ENCODE results near the gene FGFR3.
A peak's percentile ranks its signal among the peaks of the same experiment; 100 is the strongest.

FGFR3 gene

DNA sequence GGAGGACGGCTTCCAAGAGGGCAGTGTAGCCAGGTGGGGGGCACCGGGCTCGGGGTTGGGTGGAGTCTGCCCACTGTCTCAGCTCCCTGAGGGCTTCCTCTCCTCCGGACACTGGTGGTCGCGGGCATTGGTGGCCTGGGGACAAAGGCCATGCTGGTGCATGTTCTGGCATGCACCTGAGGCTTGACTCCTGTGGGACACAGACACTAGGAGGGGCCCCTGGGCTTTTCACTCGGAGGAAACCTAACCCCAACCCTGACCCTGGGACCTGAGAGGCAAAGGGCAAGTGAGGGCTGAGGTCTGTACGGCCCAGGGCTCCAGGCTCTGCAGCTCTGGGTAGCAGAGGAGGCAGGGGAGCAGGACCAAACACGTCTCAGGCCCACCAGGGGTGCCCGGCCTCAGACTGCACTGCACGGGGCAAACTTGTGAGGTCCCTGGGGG, 22.3 kb upstream of the FGFR3 start:
- DNase-seq, result no peak

DNA sequence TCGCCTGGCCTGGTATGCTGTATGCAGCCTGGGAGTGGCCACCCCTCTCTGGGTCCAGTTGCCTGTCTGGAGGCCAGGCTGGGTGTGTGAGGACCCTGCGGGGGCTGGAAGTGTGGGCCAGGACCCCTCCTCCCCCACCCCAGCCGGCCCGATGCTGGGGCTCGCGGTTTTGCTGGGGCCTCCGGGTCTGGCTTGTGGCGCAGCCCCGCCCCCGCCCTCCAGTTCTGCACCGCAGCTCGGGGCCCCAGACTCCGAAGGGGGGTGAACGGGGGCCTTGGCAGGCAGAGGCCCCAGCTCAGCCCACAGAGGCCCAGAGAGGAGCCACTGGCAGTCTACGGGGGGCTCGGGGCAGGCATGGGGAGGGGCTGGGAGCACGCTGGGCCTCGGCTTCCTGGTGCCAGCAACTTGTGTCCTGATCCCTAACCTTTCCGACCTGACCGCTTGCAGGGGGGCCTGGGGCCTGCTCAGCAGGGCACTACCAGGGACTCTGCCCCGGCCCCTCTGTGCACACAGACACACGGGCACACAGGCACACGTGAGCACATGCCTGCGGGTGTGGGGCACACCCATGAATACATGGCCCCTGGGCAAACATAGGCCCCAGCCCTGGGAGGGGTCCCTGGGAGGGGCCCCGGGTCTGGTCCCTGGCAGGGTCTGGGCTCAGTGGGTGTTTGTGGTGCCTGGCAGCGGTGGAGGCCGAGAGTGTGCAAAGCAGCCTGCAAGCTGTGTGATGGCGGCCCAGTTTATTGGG, 21.4 kb upstream of the FGFR3 start:
- DNase-seq, result no peak

DNA sequence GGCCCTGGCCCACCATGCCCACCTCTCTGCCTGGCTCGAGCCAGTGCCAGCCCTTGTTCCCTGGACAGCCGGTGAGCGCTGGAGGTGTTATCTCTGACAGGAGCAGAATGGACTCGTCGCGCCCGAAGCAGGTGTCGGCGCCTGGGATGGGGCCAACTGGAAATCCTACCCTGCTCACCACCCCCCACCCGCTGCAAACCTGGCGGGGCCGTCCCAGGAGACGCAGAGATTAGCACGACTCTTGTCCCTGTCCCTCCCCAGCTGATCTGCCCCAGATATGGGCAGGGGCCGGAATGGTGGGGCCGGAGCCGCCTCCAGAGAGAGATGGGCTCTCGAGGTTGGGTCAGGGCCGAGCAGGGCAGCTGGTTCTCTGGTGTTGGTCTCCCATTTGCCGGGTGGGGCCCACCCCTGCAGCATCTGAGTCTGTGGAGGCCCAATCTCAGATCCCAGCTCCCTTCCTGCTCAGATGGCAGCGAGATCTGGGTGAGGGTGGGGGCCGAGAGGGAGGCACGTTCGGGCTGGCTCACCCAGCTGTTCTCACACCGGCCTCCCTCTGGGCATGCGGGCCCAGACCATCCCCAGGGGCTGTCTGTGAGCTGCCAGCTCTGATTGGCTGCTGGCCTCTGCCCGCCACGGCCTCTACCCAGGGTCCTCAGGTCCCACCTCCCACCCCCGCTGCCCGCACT, 20.1 kb upstream of the FGFR3 start:
- no peak for DNase-seq

DNA sequence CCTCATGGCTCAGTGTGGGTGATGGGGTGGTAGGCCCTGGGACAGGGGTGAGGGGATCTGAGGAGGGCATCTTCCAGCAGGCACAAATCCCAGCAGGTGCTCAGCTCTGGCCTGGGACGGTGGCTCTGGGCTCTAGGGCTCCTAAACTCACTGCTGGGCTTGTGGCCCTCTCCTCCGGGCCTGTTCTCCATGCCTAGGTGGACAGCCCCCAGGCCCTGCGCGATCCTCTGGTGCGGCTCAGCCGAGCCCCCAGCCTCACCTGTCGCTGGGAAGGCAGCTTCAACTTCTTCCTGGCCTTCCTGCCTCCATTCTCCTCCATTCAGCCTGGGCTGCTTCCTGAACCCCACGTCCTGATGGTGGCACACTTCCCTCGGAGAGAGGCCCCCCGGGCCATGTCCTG, 19.3 kb upstream of the FGFR3 start:
- no peak for DNase-seq

DNA sequence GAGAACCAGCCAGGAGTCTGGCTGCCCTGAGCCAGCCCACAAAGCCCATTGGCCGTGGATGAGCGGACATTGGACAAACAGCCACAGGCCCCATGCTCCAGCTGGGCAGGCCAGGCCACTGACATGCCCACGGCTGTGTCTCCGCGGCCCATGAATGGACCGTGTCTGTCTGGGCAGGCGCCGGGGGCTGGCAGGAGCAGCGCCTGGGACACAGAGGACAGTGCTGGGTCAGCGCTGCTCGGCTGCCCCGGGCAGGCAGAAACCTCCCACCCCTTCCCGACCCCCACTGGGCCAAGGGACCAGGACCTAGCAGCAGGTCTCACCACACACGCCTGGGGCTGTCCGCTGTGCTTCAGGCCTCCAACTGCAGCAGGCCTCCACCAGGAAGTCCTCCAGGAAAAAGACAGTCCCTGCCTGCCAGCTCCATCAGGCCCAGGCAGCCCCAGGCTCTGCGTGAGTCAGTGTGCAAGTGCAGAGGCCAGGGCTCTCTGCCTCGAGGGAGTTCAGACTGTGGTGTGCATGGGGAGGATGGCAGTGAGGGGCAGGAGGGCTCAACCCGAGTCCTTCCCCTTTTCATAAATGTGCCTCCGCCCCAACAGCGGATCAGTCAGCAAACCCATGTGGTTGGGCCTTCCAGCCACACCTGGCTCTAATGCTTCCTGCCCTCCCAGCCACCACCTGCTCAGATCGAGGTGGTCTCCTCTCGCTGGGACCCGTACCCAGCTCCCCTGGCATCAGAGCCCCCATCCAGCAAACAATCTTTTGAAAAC, 17.2 kb upstream of the FGFR3 start:
- peak; percentile 26 for DNase-seq

DNA sequence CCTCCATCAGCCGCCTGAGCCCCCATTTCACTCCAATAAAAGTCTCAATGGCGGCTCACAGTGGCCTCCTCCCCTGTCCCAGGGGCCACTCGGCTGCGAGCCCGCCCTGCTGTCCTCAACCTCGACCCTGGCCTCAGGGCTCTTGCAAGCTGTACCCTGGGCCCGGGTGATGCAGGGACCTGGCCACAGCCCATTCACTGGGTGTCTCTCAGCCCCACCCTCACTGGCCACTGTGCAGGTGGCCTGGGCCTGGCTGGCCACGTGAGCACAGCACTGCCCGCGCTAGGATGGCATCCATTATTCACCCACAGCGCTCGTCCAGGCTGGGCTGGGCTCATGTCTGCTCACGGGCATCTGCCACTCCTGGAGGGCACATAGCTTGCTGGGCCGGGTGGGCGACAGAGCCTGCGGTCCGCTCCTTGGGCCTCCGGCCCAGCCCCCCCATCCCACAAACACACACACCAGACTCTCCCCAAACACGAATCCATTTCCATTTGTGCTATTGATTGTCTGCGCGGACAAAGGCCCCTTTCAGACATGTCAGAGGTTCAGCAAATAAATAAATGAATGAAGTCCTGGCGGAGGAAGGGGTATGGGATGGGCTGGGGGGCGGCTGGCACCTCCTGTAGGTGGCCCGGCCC, 16.5 kb upstream of the FGFR3 start:
- no peak for DNase-seq

DNA sequence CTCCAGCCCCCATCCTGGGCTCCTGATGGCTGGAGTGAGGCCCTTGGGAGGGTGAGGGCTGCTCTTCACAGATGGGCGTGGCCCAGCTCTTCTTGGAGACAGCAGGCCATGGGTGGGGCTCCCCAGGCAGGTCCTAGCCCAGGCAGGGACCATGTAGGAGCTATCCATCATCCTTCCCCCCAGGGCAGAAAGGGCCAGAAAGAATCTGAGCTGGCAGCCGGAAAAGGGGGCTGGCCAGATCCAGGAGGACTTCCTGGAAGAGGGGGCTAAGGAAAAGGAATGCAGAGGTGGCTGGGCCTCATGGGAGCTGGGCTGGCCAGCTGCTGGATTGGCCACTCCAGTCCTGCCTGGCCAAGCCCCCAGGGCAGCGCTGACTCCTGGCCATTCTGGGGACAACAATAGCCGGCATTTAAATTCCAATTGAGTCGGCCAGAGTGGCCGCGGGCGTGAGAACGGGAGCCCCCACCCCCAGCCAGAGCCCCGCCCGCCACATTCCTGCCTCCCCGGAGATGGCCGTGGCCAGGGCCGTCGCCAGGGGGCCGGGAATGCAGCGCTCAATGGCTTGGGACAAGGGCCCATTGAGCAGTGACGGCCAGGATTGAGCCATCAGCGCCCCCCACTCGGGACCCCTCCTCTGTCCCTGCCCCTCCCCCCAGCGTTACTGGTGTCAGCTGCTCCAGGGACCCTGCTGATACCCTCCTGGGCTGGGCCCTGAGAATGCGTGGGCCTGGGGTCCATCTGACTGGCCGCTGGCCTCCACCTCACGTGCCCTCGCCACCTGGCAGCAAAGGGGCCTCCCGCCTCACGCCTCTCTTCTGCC, 15.1 kb upstream of the FGFR3 start:
- DNase-seq, result peak; percentile 69

DNA sequence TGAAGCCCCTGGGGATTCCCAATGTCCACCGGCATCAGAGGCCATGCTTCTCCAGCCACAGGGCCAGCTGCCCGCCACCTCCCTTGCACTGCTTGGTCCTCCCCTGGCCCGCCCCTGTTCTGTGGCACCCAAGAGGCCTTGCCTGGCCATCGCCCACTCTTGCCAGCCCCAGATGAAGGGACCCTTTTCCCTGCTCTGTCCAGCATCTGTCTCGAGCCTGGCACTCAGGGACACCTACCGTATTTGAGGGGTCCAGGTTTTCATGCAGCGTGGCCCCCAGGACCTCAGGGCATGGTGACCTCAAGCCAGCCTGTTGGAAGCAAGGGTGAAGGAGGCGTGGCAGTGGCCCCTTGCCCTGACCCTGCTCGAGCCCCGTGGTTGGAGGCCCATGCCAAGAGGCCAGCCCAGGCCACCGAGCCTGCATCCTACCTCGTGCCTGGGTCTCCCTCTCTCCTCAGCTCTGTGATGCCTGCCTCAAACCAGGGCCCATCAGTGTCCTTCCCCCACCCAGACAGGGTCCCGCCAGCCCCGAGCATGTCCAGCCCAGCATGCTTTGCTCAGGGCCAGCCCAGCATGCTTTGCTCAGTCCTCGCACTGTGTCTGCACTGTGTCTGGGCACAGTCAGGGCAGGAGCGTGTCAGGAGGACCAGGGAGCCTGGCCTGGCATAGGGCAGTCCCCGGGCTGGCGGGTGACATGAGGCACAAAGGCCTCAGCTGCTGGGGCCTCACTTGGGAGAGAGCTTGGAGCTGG, 14.3 kb upstream of the FGFR3 start:
- no peak for DNase-seq

DNA sequence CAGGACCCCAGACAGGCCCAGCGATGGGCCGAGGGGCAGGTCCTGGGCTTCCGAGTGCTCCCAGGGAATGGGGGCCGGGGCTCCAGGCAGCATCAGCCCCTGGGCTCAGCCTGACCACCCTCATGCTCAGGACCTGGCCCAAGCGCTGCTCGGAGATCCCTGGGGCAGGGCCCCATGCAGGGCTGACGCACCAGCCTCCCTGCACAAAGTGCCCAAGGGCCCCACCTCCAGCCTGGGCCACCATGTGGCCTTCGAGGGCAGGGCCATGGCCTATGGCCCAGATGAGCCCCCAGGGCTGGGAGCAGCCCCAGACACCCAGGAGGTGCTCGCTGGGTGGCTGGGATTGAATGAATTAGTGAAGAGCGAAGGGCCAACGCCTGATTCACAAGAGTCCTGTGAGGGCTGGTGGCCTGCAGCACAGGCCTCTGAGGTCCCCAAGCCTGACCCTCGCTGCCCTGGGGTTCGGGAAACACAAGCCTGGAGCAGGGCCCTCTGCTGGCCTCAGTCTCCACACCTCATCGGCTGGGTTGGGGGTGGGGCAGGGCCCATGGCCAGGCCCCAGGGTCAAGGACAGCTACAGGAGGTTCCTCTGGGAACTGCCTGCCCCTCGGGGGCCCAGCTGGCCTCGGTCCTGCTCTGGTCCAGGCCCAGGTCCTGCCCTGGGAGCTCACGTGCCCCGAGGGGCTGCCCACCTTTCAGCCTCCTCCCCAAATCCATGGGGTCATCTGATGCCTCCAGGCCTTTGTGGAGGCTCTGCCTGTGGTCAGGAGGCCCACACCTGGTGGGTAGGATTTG, 13.3 kb upstream of the FGFR3 start:
- no peak for DNase-seq

DNA sequence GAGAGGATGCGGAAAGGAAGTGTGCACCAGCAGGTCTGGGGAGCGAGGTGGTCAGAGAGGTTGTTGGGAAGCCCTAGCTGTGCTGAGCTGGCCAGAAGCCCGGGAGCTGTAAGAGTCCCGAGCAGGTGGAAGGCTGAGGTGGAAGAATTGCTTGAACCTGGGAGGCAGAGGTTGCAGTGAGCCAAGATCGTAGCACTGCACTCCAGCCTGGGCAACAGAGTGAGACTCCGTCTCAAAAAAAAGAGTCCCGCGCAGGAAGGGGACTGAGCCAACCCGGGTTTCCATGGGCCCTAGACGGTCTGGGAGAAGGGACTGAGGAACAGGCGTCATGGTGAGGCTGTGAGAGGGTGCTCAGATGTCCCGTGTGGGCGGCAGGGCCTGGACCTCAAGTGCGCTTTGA, 12.7 kb upstream of the FGFR3 start:
- no peak for DNase-seq

DNA sequence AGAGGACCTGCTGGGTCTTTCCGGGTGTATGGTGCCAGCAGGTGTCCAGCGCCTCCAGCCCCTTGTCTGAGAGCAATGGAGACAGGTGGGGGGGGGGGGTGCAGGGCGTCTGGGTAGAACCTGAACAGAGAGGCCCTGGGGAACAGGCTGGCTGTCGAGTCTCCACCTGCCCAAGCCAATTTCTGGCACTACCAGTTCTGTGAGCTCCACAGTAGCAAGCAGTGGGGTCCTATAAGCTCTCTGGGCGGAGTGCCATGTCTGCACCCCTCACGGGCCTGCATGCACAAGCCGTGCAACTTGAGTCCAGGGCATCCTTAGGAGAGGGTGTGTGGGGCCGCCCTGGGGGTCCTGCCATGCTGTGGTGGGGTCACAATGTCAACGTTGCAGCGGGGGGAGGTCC, 10.1 kb upstream of the FGFR3 start:
- no peak for DNase-seq

DNA sequence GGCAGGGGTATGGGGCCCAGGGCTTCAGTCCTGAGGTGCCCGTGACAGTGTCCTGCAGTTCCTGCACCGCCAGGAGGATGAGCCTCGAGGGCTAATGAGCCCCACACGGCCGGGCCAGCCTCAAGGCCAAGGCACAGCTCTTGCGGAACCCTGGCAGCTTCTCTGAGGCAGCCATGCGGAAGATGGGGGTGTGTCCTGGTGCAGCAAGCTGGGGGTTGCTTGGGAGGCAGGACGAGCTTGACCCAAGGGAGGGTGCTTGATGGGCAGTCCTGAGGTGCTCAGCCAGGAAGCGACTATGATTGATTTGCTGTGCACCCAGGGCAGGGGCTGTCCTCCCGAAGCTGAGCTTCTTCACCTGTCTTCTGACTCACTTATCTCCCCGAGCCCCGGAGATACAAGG, 9.1 kb upstream of the FGFR3 start:
- DNase-seq, result no peak

DNA sequence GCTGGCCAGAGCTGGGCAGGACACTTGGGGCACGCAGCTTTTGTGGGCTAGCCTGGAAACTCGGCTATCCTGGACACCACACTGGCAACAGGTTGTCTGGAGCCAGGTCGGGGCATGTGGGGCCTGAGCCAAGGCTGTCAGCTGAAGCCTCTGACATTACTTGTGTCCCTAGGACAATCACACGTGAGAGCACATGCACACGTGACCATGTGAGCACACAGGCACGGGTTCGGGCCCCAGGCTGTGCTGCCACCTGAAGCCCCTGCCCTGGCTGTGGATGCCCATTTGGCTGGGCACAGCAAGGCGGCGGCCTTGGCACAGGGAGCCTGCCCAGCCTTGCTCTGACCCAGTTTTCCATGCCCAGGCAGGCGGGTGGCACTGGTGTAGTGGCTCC, 8.7 kb upstream of the FGFR3 start:
- no peak for DNase-seq

DNA sequence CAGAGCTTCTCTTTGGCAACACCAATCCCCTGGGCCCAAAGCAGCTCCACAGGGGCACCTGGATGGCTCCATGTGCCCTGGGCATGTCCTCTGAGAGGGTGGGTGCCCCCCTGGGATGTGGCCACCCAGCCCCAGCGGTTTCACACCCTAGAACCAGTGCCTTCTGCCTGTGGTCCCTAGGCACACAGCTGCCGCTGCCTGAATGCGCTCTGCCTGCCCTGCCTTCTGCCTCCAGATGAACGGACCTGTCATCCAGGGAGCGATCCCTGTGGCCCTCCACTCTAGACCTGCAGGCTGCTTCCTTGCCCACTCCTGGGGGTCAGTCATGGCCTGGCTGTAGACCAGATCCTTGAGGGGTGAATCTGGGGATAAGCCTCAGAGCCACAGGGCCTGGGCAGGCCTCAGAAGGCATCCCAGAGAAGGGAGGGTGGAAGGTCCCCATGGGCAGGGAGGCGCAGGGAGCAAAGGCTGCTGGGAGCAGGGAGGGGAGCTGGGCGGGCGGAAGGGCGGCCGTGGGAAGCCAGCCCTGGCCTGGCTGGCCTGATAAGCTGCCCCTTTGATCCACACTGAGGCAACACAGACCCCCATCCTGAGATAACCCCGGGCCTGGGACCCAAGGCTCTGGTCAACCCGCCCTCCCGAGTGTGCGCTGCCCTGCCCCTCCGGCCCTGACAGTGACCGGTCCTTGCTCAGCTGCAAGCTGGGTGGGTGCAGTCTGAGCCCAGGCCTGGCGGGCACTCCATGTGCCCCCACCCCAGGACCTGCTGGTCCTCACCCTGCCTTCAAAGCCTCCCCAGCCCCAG, 8.1 kb upstream of the FGFR3 start:
- no peak for DNase-seq

DNA sequence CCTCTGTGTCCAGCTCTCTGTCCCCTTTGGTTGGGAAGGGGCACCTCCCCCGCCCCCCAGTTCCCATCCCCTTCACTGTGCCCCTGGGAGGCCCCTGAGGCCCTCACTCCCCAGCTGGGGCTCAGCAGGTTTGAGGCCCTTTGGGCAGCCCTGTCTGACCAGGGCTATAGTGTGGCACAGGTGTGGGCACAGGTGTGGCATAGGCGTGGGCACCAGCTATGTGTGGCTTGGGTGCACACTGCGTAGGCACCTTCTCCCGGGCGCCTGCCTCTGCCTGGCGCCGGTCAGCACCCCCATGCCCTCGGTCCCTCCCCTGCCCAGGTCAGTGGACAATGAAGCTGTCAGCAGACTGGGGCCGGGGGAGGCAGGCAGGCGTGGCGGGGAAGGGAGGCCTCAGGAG, 7.5 kb upstream of the FGFR3 start:
- DNase-seq, result no peak

DNA sequence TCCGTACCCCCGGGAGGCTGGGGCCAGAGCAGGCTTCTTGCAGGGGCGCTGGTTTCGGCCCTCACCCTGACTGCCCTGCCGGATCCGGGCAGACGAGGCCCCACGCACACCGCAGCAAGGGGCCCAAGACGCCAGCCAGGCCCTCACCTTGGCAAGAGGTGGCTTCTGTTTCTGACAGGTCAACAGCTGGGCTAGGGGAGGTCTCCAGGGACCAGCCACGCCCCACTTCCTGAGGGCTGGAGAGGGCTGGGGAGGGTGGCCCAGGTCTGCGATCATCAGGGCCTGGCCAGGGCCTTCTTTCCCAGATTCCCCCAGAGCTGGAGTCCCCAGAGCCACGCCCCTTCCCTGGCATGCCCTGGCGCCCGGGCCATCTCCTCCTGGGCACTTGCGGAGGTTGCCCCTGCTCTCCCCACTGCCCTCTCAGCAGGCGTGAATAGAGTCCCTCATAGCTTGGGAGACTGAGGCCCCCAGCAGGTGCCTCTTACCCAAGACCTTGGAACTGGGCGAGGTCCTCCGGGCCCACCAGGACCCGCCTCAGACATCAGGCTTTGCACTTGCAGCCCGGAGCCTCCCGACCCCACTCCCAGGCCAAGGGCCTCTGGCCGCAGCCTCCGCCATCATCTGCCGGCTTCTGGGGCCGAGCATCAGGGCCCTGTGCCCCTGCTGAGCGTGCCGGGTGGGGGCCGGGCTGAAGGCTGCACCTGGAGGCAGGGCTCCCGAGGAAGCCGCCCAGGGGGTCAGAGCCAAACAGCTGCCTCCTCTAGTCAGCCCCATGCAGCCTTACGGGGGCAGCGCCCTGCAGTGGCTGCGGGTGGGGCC, 6.3 kb upstream of the FGFR3 start:
- no peak for DNase-seq

DNA sequence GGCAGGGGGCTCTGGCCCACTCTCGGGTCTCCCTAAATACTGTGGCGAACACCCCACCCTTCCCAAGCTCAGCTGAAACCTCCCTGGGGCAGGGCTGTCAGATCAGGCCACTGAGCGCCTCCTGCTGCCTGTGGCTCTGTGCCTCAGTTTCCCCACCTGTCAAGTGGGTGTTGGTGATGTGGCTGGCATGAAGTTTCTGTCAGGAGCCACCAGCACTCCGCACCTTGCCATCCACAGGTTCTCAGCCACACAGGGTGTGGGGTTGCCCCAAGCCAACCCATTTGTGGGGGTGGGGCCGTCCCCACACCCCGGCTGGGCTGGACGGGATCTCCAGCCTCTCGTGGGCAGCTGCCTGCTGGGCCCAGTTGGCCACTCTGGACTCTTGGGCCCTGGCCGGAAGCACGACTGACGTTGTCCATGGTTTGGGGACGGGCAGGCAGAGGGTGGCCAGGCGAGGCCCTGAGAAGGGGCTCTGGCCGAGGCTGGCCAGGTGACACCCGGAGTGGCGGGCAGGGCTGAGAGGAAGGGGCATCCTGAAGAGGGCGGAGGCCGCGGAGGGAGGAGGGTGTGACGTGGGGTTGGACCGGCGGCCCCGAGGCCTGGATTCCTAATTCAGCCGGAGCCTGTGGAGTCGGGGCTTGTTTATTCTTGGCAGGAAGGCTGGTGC, 5.5 kb upstream of the FGFR3 start:
- DNase-seq, result no peak

DNA sequence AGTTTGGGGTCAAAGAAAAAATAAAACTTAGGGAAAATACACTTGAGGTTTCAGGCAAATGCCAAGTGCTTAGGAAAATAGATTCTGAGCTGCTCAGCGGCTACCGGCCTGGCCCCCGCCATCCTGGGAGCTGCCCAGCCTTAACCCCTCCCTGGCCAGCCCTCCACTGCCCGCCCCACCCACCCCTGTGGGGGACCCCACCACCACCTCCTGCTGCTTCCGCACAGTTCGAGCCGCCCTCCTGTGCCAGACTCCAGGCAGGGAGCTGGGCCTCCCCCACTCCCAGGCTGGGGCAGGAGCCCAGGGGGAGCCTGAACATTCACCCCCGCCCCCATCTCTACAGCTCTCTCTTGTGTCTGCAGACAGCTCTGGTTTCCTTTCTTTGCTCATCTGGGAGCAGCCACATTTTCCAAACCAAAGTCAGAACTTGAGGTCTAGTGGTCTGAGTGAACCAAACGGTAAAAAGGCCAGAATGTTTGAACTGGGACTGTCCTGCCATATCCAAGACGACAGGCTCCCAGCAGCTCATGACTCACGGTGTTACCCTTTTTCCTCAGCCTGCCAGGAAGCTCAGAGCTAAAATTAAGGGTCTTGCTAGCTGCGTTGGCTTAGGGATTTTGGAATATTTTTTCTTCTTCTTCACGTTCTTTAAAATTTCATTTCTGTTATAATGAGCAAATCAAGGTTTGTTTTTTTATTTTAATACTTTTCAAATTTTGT, 4.7 kb upstream of the FGFR3 start:
- peak; percentile 9 for DNase-seq
